Activated T-cell treated with anti-CD3 and anti-CD28 coated beads, Interleukin-2, amount 50 U/mL, for 72 hours (primary cell): ENCODE measurements around the gene CTDSPL. TPM values are rescaled to one million over a fixed set of nuclear protein-coding genes. Genes with fewer than 3 reads are reported as not detected.

Experiments
- ATAC-seq, 2 donors: fragments of 150-1000 bp; cut with Tn5 transposase; replicated peaks in 1 of 2; 2 replicates each; pipeline ENCODE4 v1.10.0; 2021; ENCODE audit warnings: moderate library complexity in 2 of 2, mild to moderate bottlenecking in 1 of 2
- DNase-seq, 2 donors: peaks; one replicate each; pipeline ENCODE4 v3.0.0; 2021 to 2022; ENCODE audit warnings: mixed read lengths in 1 of 2
- H3K27ac Mint-ChIP-seq: one replicate; pipeline ENCODE4 v1.8.0; 2022; ENCODE audit warnings: mild to moderate bottlenecking, moderate library complexity, mixed read lengths
- H3K27me3 Mint-ChIP-seq: one replicate; pipeline ENCODE4 v1.8.0; 2022; ENCODE audit warnings: low read depth, mixed read lengths
- H3K36me3 Mint-ChIP-seq, 2 donors: one replicate each; pipeline ENCODE4 v1.8.0; 2022; ENCODE audit warnings: mixed read lengths in 2 of 2, mild to moderate bottlenecking in 1 of 2; ENCODE audit not compliant: insufficient read depth in 2 of 2
- H3K4me1 Mint-ChIP-seq: one replicate; pipeline ENCODE4 v1.8.0; 2022; ENCODE audit warnings: low read depth, mixed read lengths
- H3K4me3 Mint-ChIP-seq, 2 donors: one replicate each; pipeline ENCODE4 v1.8.0; 2022; ENCODE audit warnings: mild to moderate bottlenecking in 2 of 2, mixed read lengths in 2 of 2, moderate library complexity in 2 of 2
- H3K9me3 Mint-ChIP-seq, 2 donors: one replicate each; pipeline ENCODE4 v1.8.0; 2022; ENCODE audit warnings: mixed read lengths in 2 of 2
- total RNA-seq, 2 donors: library from RNA; stranded (reverse); gene quantifications; one replicate each; pipeline ENCODE4 v1.2.3, GENCODE V29; 2022

The CTDSPL gene
- total RNA-seq, 2 donors from 2014 or later: 6.3 to 7.0 TPM

DNA sequence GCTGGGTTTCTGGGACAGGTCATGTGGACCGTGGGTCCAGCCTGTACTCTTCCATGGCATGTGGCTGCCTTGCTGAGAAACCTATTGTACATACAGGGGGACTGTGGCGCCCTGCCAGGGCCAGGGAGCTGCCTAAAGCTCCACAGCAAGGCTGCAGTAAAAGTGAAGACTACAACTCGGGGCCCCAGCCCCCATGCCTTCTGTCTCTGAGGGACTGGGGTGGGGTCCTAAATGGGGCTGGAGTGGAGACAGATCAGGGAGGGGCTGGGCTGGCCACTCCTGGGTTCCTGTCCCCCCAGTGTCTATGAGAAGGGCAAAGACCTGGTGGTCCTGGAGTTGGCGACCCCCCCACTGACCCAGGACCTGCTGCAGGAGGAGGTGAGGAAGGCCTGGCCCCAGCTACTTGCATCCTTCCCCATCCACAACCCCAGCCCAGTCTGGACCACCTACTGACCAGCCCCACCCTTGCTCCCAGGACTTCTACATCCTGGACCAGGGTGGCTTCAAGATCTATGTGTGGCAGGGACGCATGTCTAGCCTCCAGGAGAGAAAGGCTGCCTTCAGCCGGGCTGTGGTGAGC is 136.2 kb downstream of the CTDSPL start:
- H3K27ac Mint-ChIP-seq: no peak overlapping the region
- no peak for ATAC-seq
- peaks cover 59% of the 10 kb centered on the region for H3K4me1 Mint-ChIP-seq
- no peaks in the 10 kb centered on the region for H3K27me3 Mint-ChIP-seq
- no peak for DNase-seq
- peaks cover 3 to 15% of the 10 kb centered on the region in 2 donors for H3K36me3 Mint-ChIP-seq
- no peaks in the 10 kb centered on the region for H3K9me3 Mint-ChIP-seq
- peak overlapping the region; percentile 75 to 77 for H3K4me3 Mint-ChIP-seq

DNA sequence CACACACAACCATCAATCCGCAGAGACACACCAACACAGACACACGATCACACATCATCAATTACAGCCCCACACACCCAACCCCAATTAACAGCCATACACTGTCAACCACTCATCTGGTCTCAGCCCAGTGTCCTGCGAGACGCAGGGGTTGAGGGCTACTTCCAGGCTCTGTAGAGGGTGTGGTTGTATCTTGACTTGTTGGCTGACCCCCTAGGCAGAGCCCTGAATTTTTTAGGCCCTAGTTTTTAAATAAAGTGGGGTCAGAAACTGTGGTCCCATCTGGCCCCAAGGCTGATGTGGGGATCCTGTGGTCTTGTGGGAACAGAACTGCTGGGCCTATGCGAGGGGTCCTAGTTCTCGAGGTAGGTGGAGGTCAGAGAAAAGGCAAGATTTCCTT is 138.2 kb downstream of the CTDSPL start:
- ATAC-seq (no peak), DNase-seq (no peak)
- peaks cover 3 to 17% of the 10 kb centered on the region in 2 donors for H3K36me3 Mint-ChIP-seq
- H3K4me1 Mint-ChIP-seq: peaks cover 54% of the 10 kb centered on the region
- H3K9me3 Mint-ChIP-seq: no peaks in the 10 kb centered on the region
- no peak overlapping the region for H3K4me3 Mint-ChIP-seq
- H3K27me3 Mint-ChIP-seq: no peaks in the 10 kb centered on the region
- no peak overlapping the region for H3K27ac Mint-ChIP-seq

DNA sequence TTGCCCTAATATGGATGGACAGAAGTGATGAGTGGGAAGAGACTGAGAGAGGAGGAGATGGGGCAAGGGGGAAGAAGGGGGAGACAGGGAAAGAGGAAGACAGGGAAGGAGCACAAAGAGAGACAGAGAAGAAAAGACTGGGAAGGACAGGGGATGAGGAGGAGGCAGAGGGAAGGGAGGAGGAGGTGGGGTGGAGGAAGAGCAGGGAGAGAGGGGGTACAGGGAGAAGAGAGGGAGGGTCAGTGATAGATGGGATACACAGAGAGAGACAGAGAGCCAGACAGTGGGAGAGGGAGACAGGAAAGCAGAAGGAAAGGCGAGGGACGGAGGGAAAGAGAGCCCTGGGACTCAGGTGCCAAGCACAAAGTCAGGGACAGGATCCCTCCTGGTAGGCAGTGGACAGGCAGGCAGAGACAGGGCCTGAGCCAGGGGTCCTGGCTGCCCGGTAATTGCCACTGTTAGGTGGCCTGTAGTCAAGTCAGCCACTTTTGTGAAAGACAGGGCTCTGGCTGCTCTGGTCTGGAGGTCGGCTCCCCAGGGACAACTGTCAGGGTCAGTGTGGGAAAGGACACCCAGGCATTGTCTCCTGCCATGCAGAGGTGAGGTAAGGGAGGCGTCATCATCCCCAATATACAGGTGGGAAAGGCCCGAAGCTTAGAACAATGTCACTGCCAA is 138.7 kb downstream of the CTDSPL start:
- Mint-ChIP-seq H3K27me3 (no peaks in the 10 kb centered on the region), H3K4me1 (peaks cover 52% of the 10 kb centered on the region), H3K9me3 (no peaks in the 10 kb centered on the region), H3K36me3 (peaks cover 3 to 17% of the 10 kb centered on the region in 2 donors), H3K4me3 (no peak overlapping the region), H3K27ac (no peak overlapping the region)
- DNase-seq: no peak
- no peak for ATAC-seq

DNA sequence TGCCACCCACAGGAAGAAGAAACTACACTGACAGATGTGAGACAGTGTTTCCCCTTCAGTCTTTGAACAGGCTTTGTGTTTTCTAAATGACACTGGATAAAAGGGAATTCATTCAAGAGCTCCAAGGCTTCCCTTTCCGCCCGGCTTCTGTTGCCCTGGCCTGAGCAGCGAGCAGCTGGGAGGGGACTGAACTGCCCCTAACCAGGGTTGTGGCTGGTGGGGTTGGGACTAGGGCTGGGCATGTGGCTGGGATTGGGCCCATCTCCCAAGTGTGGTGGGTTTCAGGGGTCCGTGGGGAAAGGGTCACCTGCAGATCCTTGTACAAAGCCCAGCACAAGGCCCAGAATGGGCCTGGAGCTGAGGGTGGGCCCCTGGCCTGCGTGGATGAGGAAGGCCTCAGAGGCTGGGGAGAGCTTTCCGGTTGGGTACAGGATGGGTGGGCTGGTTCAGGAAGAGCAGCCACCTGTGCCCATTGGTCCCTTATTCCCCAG is 139.3 kb downstream of the CTDSPL start:
- peaks cover 3 to 17% of the 10 kb centered on the region in 2 donors for H3K36me3 Mint-ChIP-seq
- DNase-seq (no peak), ATAC-seq (no peak)
- H3K4me1 Mint-ChIP-seq: peaks cover 46% of the 10 kb centered on the region
- no peak overlapping the region for H3K27ac Mint-ChIP-seq
- no peaks in the 10 kb centered on the region for H3K9me3 Mint-ChIP-seq
- H3K27me3 Mint-ChIP-seq: no peaks in the 10 kb centered on the region
- H3K4me3 Mint-ChIP-seq: no peak overlapping the region

DNA sequence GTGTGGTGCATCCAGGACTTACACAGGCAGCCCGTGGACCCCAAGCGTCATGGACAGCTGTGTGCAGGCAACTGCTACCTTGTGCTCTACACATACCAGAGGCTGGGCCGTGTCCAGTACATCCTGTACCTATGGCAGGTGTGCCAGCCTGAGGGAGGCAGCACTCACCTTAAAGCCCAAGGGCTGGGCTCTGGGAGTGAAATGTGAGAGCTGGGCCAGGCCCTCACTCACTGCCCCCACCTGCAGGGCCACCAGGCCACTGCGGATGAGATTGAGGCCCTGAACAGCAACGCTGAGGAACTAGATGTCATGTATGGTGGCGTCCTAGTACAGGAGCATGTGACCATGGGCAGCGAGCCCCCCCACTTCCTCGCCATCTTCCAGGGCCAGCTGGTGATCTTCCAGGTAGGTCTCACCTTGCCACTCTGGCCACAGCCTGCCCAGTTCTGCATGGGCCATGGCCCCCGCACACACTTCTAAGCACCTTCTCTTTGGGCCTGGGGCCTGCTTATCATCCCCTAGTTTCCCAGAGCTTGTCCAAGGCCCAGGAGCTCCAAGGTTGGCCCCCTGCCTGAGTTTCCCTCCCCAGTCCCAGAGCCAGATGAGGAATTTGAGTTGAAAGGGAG is 139.9 kb downstream of the CTDSPL start:
- DNase-seq (no peak), ATAC-seq (no peak)
- H3K27ac Mint-ChIP-seq: no peak overlapping the region
- H3K4me1 Mint-ChIP-seq: peaks cover 40% of the 10 kb centered on the region
- no peaks in the 10 kb centered on the region for H3K27me3 Mint-ChIP-seq
- H3K9me3 Mint-ChIP-seq: no peaks in the 10 kb centered on the region
- H3K36me3 Mint-ChIP-seq: peaks cover 2 to 11% of the 10 kb centered on the region in 2 donors
- H3K4me3 Mint-ChIP-seq: no peak overlapping the region

DNA sequence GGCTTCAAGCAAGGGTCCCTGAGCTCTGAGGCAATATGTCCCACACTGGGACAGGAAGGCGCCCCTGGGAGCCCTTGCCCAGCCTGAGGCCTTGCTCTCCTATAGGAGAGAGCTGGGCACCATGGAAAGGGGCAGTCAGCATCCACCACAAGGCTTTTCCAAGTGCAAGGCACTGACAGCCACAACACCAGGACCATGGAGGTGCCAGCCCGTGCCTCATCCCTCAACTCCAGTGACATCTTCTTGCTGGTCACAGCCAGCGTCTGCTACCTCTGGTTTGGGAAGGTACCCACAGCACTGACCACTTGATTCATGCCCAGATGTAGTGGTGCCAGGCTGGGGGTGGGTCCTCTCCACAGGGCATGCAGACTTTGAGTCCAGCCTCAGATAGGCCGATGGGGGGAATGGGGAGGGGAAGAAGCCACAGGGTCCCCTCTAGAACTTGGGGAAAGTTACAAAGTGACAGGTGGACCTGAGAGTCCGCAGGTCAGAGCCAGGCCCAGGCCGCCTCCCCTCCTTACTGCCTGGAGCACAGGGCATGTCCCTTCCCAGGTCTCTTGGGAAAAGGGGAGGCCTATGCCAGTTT is 140.7 kb downstream of the CTDSPL start:
- peaks cover 0 to 8% of the 10 kb centered on the region in 2 donors for H3K36me3 Mint-ChIP-seq
- no peak overlapping the region for H3K4me3 Mint-ChIP-seq

DNA sequence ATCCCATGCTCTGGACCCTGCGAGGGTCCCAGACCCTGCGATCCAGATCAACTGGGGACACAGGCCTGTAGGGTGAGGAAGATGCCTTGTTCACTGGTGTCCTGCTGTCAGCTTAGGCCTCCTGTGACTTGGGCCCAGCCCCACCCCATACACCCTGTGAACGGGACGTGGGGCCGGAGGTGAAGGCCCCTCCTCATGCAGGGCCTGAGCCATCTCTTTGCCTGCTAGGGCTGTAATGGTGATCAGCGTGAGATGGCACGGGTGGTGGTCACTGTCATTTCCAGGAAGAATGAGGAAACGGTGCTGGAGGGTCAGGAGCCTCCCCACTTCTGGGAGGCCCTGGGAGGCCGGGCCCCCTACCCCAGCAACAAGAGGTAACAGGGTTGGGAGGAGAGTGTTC is 141.3 kb downstream of the CTDSPL start:
- Mint-ChIP-seq H3K27ac (peak overlapping the region; percentile 41), H3K4me1 (peaks cover 34% of the 10 kb centered on the region), H3K9me3 (no peaks in the 10 kb centered on the region), H3K27me3 (no peaks in the 10 kb centered on the region), H3K4me3 (no peak overlapping the region), H3K36me3 (peaks cover 0 to 8% of the 10 kb centered on the region in 2 donors)
- DNase-seq: no peak
- no peak for ATAC-seq

More for the DNA sequence above, 140.7 kb downstream of the CTDSPL start:
- no peak overlapping the region for H3K27ac Mint-ChIP-seq
- no peak for DNase-seq
- H3K9me3 Mint-ChIP-seq: no peaks in the 10 kb centered on the region
- no peaks in the 10 kb centered on the region for H3K27me3 Mint-ChIP-seq
- no peak for ATAC-seq
- peaks cover 34% of the 10 kb centered on the region for H3K4me1 Mint-ChIP-seq

DNA sequence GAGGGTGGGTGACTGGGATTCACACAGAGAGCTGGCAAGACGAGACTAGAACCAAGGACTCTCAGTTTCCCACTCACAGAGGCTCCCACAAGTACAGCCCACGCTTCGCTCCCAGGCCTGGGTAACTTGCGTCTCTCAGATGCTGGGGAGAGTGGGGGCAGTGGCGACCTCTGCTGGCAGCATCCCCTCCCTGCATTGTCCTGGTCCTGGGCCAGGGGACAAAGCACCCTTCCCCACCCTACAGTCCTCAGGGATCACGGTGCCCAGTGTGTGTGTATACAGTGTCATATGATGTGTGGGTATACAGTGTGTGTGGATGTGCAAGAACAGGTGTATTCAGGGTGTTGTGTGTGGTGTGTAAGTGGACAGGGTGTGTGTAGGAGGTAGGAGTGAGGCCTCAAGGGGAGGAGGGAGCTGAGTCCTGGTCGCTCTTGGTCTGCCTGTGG is 141.7 kb downstream of the CTDSPL start:
- peak; percentile 62 to 76 for DNase-seq
- Mint-ChIP-seq H3K9me3 (no peaks in the 10 kb centered on the region), H3K36me3 (peaks cover 0 to 8% of the 10 kb centered on the region in 2 donors), H3K4me1 (peaks cover 30% of the 10 kb centered on the region), H3K27me3 (no peaks in the 10 kb centered on the region), H3K4me3 (no peak overlapping the region), H3K27ac (no peak overlapping the region)
- peak; percentile 47 to 52 for ATAC-seq

DNA sequence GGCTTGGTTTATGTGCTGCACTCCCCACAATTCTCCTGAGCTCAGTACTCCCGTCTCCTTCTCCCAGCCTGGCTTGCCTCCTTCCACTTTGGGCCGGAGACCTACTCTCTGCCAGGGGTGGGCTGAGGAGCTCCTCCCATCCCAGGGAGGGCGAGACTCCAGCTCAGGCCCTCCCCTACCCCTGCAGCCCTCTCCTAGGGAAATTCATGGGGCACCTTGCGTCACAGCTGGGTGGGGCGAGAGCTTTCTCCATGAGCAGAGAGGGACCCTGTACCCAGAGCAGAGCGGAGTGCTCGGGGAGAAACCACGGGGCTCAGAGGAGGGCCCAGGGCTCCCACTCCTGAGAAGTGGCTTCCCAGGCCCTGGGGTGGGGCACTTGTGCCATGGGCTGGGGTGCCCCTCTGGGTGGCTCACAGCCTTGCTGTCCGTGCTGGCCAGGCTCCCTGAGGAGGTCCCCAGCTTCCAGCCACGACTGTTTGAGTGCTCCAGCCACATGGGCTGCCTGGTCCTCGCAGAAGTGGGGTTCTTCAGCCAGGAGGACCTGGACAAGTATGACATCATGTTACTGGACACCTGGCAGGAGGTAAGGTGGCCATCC is 142.2 kb downstream of the CTDSPL start:
- peaks cover 24% of the 10 kb centered on the region for H3K4me1 Mint-ChIP-seq
- DNase-seq: no peak
- H3K4me3 Mint-ChIP-seq: no peak overlapping the region
- H3K36me3 Mint-ChIP-seq: peaks cover 0 to 8% of the 10 kb centered on the region in 2 donors
- no peak overlapping the region for H3K27ac Mint-ChIP-seq
- H3K27me3 Mint-ChIP-seq: no peaks in the 10 kb centered on the region
- no peaks in the 10 kb centered on the region for H3K9me3 Mint-ChIP-seq
- ATAC-seq: no peak

DNA sequence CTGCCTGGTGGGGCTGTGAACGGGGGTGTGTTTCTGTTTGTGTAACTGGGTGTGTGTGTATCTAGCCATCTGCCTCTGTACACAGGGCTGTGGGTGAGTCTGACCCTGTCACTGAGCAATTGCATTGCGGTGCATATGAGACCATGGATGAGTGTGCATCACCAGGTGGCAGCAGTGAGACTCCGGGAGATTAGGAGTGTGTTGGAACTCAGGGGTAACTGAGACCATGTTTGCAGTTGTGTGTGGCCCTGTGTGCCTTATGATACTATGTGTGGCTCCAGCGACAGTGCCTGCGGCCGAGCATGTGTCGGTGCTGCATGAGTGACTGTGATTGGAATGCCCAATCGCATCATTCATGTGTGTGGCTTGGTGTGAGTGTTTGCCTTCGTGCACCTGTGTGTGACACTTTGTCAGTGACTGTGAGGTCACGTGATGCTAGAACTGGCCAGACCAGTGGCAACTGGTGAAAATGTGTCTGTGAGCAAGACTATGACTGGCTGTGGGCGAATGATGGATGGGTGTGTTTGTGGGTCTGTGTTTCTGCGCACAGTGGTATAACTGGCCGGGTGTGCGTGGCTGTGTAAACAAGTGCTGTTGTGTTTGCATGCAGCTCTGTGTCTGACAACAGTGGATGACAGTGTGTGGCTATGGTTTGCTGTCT is 142.9 kb downstream of the CTDSPL start:
- no peak overlapping the region for H3K4me3 Mint-ChIP-seq
- peaks cover 0 to 8% of the 10 kb centered on the region in 2 donors for H3K36me3 Mint-ChIP-seq
- ATAC-seq (peak; percentile 65 to 68), DNase-seq (peak; percentile 47 to 53)
- no peak overlapping the region for H3K27ac Mint-ChIP-seq
- peaks cover 18% of the 10 kb centered on the region for H3K4me1 Mint-ChIP-seq
- H3K9me3 Mint-ChIP-seq: no peaks in the 10 kb centered on the region
- H3K27me3 Mint-ChIP-seq: no peaks in the 10 kb centered on the region

DNA sequence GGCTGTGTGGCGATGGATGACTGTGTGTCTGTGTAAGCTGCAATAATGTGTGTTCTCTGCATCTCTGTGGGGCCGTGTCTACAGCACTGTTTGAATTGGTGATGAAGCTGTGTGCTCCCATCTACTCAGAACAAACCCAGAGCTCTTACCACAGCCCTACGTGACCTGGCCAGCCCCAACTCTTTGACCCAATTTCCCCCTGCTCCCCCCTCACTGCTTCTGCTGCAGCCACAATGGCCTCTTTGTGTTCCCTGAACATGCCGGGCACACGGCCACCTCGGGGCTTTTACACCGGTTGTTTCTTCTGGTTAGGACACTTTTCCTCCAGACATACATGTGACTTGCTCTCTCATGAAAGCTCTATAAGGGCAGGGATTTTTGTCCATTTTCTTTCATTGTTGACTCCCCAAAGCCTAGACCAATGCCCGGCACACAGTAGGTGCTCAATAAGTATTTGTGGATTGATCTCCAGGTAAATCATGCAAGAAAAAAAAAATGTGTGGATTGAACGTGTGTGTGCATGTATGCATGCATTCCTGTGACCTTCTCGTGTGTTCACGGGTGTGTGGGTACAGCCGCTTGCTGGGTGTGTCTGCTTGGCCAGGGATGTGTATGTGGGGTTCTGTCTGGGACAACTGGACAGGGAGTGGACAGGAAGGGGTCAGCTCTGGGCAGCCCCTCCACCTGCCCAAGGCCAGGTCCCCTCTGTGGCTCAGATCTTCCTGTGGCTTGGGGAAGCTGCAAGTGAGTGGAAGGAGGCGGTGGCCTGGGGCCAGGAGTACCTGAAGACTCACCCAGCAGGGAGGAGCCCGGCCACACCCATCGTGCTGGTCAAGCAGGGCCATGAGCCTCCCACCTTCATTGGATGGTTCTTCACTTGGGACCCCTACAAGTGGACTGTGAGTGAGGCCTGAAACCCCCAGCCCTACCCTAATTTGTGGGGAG is 143.7 kb downstream of the CTDSPL start:
- no peak for ATAC-seq
- H3K36me3 Mint-ChIP-seq: peaks cover 0 to 6% of the 10 kb centered on the region in 2 donors
- peaks cover 18% of the 10 kb centered on the region for H3K4me1 Mint-ChIP-seq
- no peak overlapping the region for H3K27ac Mint-ChIP-seq
- no peaks in the 10 kb centered on the region for H3K9me3 Mint-ChIP-seq
- no peak overlapping the region for H3K4me3 Mint-ChIP-seq
- no peaks in the 10 kb centered on the region for H3K27me3 Mint-ChIP-seq
- DNase-seq: no peak

DNA sequence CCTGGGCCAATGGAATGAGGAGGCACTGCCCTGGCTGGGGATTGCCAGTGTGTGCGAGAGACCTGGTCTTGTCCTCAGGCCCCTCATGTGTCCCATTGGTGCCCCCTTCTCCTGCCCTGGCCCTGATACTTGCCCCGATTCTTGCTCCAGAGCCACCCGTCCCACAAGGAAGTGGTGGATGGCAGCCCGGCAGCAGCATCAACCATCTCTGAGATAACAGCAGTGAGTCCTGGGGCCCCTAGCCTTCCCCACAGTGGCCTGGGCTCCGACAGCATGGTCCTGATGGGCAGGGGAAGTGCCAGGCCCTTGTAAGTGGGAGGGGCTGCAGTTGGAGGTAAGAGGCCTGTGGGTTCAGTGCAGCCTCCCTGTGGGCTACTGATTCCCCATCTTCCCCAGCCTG is 144.4 kb downstream of the CTDSPL start:
- Mint-ChIP-seq H3K36me3 (peaks cover 0 to 3% of the 10 kb centered on the region in 2 donors), H3K4me3 (no peak overlapping the region), H3K9me3 (no peaks in the 10 kb centered on the region), H3K27ac (no peak overlapping the region), H3K4me1 (peaks cover 18% of the 10 kb centered on the region), H3K27me3 (no peaks in the 10 kb centered on the region)
- DNase-seq (no peak), ATAC-seq (no peak)
